ENCODE results near the gene ING3.

DNA sequence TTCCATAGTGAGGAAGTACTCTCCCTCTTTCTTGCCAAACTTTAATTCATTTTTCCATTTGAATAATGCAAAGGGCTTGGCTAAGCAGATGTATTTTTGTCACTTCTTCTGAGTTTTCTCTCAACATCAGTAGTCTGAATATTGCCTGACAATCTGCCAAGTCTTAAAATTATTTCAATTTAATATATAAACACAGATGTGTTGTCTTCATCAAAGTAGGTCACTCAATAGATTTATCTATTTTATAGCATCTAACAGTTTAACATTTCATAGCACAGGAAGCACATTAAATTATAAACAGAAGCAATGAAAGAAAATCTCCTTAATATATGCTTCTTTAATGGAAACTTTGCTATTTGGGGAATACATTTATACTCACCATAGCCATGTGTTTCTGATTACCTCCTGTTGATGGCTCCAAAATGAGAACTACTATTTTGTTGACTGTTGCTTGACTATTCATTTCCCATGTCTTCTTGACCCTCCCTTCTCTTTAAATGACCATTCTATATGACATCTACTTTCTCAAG, 42.5 kb downstream of the ING3 start:
- TF ChIP-seq, protein P1, sequence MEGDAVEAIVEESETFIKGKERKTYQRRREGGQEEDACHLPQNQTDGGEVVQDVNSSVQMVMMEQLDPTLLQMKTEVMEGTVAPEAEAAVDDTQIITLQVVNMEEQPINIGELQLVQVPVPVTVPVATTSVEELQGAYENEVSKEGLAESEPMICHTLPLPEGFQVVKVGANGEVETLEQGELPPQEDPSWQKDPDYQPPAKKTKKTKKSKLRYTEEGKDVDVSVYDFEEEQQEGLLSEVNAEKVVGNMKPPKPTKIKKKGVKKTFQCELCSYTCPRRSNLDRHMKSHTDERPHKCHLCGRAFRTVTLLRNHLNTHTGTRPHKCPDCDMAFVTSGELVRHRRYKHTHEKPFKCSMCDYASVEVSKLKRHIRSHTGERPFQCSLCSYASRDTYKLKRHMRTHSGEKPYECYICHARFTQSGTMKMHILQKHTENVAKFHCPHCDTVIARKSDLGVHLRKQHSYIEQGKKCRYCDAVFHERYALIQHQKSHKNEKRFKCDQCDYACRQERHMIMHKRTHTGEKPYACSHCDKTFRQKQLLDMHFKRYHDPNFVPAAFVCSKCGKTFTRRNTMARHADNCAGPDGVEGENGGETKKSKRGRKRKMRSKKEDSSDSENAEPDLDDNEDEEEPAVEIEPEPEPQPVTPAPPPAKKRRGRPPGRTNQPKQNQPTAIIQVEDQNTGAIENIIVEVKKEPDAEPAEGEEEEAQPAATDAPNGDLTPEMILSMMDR (IDR thresholded peaks at IDR 0.05) = no peak
- no peak for TF ChIP-seq POLR2A (IDR thresholded peaks at IDR 0.05)

Data from adrenal gland (tissue), 5 donors.